SK-N-SH (cell line): ENCODE results near the gene CALML3. TPM values are rescaled to one million over a fixed set of nuclear protein-coding genes. Genes with fewer than 3 reads are reported as not detected.

Experiments used
- CTCF ChIA-PET: fragments of 300-600, 350-600 bp; formaldehyde crosslinking; extraction: SDS; loops from one replicate; lab custom pipeline; 2021; lab: Yijun Ruan, JAX
- POLR2A ChIA-PET: fragments of 350-600 bp; sonication (Branson Sonifier 250); formaldehyde crosslinking; extraction: SDS; loops from one replicate; lab custom pipeline; 2020; ENCODE audit warnings: antibody characterized with exemption, inconsistent platforms; lab: Yijun Ruan, JAX
- DNase-seq: peaks from one replicate; pipeline ENCODE4 v3.0.0; 2012
- H2AFZ ChIP-seq: fragments of 200-600 bp; sonication (generic); 2 replicates; pipeline ENCODE4 v1.8.1; 2016; ENCODE audit warnings: antibody characterized with exemption, mild to moderate bottlenecking, low read depth
- H3F3A ChIP-seq: fragments of 200-600 bp; sonication (generic); replicated peaks from 2 replicates; pipeline ENCODE3; 2016; ENCODE audit warnings: antibody characterized with exemption, mild to moderate bottlenecking; ENCODE audit not compliant: insufficient read depth
- H3K27ac ChIP-seq, 2 experiments: fragments of 200-500 bp in 1 of 2; fragments of 200-600 bp in 1 of 2; sonication (Bioruptor generic) in 1 of 2; sonication (generic), shearing (Covaris generic) in 1 of 2; 2 replicates each; pipeline versions ENCODE4 v1.5.1 to v1.6.1; 2014 to 2016; ENCODE audit warnings: low read depth in 2 of 2, inconsistent platforms in 1 of 2, low read length in 1 of 2, mild to moderate bottlenecking in 1 of 2, mixed read lengths in 1 of 2
- H3K27me3 ChIP-seq: fragments of 200-600 bp; sonication (generic), shearing (Covaris generic); 2 replicates; pipeline ENCODE4 v1.6.1; 2016; ENCODE audit warnings: mixed run types; ENCODE audit not compliant: insufficient read depth
- H3K36me3 ChIP-seq, 2 experiments: fragments of 200-500 bp in 1 of 2; fragments of 200-600 bp in 1 of 2; sonication (Bioruptor generic) in 1 of 2; sonication (generic) in 1 of 2; replicated peaks in 1 of 2; 2 replicates each; pipeline versions ENCODE3 to v1.5.1; 2014 to 2016; ENCODE audit warnings: low read length in 1 of 2, mild to moderate bottlenecking in 1 of 2; ENCODE audit not compliant: insufficient read depth in 2 of 2, control insufficient read depth in 1 of 2
- H3K4me1 ChIP-seq, 2 experiments: fragments of 200-500 bp in 1 of 2; fragments of 200-600 bp in 1 of 2; sonication (Bioruptor generic) in 1 of 2; sonication (generic), shearing (Covaris generic) in 1 of 2; 2 replicates each; pipeline versions ENCODE4 v1.5.1 to v1.6.1; 2014 to 2016; ENCODE audit warnings: low read depth in 1 of 2, low read length in 1 of 2, mixed run types in 1 of 2; ENCODE audit not compliant: insufficient read depth in 2 of 2, control insufficient read depth in 1 of 2
- H3K4me2 ChIP-seq: fragments of 200-600 bp; sonication (generic), shearing (Covaris generic); 2 replicates; pipeline ENCODE4 v1.6.1; 2017; ENCODE audit warnings: mixed run types
- H3K4me3 ChIP-seq, 2 experiments: fragments of 200-500 bp in 1 of 2; fragments of 200-600 bp in 1 of 2; sonication (Bioruptor generic) in 1 of 2; sonication (generic), shearing (Covaris generic) in 1 of 2; 2 replicates each; pipeline versions ENCODE4 v1.5.1 to v1.8.1; 2014 to 2016; ENCODE audit warnings: low read depth in 2 of 2, inconsistent platforms in 1 of 2, low read length in 1 of 2, mild to moderate bottlenecking in 1 of 2, mixed read lengths in 1 of 2, moderate library complexity in 1 of 2
- H3K79me2 ChIP-seq: fragments of 200-600 bp; sonication (generic); 2 replicates; pipeline ENCODE4 v1.8.1; 2017; ENCODE audit warnings: mild to moderate bottlenecking; ENCODE audit not compliant: insufficient read depth
- H3K9ac ChIP-seq: fragments of 200-600 bp; sonication (generic); 2 replicates; pipeline ENCODE4 v1.6.1; 2017; ENCODE audit warnings: mixed run types
- H3K9me2 ChIP-seq: fragments of 200-600 bp; sonication (generic); 2 replicates; pipeline ENCODE4 v1.6.1; 2017; ENCODE audit warnings: mixed run types
- H3K9me3 ChIP-seq: fragments of 200-600 bp; sonication (generic); 2 replicates; pipeline ENCODE4 v1.6.1; 2017; ENCODE audit warnings: mixed run types, mild to moderate bottlenecking, moderate library complexity
- H4K20me1 ChIP-seq: fragments of 200-600 bp; sonication (generic); 2 replicates; pipeline ENCODE4 v1.6.1; 2017; ENCODE audit warnings: mild to moderate bottlenecking, mixed run types; ENCODE audit not compliant: insufficient read depth
- CHD2 ChIP-seq: fragments of 150-350 bp; IDR thresholded peaks from 2 replicates; pipeline ENCODE4 v1.6.1; 2018; ENCODE audit warnings: low read length; ENCODE audit not compliant: partially characterized antibody
- ELF1 ChIP-seq: IDR thresholded peaks from 2 replicates; pipeline ENCODE4 v1.4.0; 2012
- EP300 ChIP-seq, 2 experiments: IDR thresholded peaks; 2 replicates each; pipeline versions ENCODE4 v1.4.0 to v1.6.1; 2012; ENCODE audit warnings: borderline replicate concordance in 1 of 2, low read depth in 1 of 2, low read length in 1 of 2
- FOXJ3 ChIP-seq: sonication (generic); formaldehyde crosslinking; IDR thresholded peaks from 2 replicates; pipeline ENCODE4 v1.5.1; 2020; ENCODE audit warnings: mild to moderate bottlenecking, missing genetic modification reagents
- GATA2 ChIP-seq: sonication (generic); formaldehyde crosslinking; IDR thresholded peaks from 2 replicates; pipeline ENCODE4 v1.5.0; 2020; ENCODE audit warnings: mild to moderate bottlenecking, missing genetic modification reagents
- MXI1 ChIP-seq: IDR thresholded peaks from 2 replicates; pipeline ENCODE4 v1.6.1; 2012; ENCODE audit warnings: mild to moderate bottlenecking, low read depth, low read length, improper control_type of control experiment
- RAD21 ChIP-seq: IDR thresholded peaks from 2 replicates; pipeline ENCODE4 v1.6.1; 2012; ENCODE audit warnings: mild to moderate bottlenecking, low read length
- RFX5 ChIP-seq: IDR thresholded peaks from 2 replicates; pipeline ENCODE4 v1.6.1; 2012; ENCODE audit warnings: mild to moderate bottlenecking, improper control_type of control experiment, low read length
- SIN3A ChIP-seq: IDR thresholded peaks from 2 replicates; pipeline ENCODE4 v1.6.1; 2012; ENCODE audit warnings: low read depth, mild to moderate bottlenecking, low read length, moderate library complexity, borderline replicate concordance
- SMC3 ChIP-seq: IDR thresholded peaks from 2 replicates; pipeline ENCODE4 v1.6.1; 2012; ENCODE audit warnings: low read depth, low read length, improper control_type of control experiment
- TCF12 ChIP-seq: IDR thresholded peaks from 2 replicates; pipeline ENCODE4 v1.4.0; 2012
- WGBS: methylation state at CpG from one replicate; pipeline ENCODE4 v1.1.6; 2017; ENCODE audit warnings: low lambda C conversion rate; 5-methylcytosine and 5-hydroxymethylcytosine counted together
- polyA plus RNA-seq, 3 experiments: library from polyadenylated mRNA; depleted of rRNA; stranded (reverse); fragments of >200 nt; gene quantifications; 2 replicates each; pipeline ENCODE4 v1.2.3, GENCODE V29; 2012
- TF ChIP-seq, protein P1 (sequence below): IDR thresholded peaks from 2 replicates; pipeline ENCODE4 v1.4.0; 2012; ENCODE audit warnings: low read depth, borderline replicate concordance

The CALML3 gene
- polyA plus RNA-seq, 1 of the 3 experiments (the other 2 are of a cell fraction), result not detected

DNA sequence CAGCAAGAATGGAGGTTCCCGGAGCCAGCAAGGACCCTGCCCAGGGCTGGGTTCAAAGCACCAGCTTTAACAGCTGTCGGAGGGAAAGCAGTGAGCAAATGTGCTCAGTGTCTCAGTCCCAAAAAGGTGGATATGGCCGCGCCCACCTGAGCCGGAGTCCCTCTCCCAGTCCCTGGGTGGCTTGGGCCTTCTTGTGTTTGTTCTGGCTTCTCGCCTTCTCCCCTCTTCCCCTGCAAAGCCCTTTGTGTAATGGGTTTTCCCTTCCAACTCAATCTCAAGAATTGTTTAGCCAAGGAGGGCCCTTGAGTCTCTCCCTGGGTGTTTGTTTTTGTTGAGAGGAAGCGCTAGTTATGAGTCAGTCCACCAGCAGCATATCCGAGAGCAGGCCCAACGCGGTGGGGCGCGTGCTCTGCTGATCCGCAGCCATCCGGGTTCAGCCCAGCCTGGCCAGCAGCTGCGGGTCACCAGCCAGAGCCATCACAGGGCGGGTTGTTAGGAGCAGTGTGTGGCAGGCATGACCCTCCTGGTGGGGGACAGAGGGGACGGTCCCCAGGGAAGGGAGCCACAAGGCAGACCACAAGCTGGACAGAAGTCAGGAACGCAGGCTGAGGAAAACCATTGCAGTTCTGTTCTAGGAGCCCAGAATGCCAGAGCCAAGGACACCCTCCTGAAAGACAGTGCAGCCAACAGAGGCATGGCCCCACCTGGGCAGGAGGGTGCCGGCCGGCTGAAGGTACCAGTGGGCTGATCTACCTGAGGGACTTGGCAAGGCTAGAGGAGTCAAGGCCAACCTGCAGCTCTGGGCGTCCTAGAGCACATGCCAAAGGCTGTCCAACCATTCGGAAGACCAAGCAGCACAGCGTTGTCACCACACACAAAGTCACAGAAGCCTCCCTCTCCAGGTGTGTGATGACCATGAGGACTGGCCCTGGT lies 21.3 kb downstream of the CALML3 start:
- WGBS, result 86% methylated on average over 16 of the region's 23 CpGs
- Histone ChIP-seq H3K27ac (no peak overlapping the region), H3K27me3 (no peaks in the 10 kb centered on the region)

DNA sequence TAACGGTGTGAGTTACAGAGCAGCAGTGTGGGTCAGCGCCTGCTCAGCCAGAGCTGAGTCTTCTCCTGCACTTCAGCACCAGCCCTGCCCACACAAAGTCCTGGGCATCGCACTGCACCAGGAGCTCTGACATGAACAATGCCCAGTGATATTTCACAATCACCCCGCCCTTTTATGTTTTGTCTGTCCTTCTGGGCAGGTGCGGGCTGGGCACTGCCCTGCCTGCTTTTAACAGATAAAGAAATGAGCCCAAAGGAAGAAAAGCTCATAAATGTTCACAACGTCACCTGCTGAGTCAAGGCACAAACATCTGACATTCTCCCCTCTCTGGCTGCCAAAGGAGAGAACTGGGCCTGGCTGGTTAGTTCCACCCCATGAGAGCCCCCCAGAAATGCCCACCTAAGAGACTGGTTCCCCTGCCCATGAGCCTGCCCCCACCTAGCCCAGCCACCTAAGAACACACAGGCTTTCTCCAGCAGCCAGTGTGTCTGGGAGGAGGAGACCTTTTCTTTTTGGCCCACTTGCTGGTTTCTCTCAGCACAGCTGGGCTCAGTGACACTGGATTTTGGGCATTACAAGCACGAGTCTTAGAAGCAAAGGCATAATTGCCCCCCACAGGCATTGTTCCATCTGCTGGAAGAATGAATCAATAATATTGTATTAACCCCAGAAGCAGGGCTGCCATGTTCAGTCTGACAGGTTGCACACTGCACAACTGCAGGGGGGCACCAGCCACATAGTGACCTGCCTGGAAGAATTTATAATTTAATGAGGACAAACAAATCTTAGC lies 22.3 kb downstream of the CALML3 start:
- H3K4me2 ChIP-seq, result no peak overlapping the region
- H3K9me2 ChIP-seq, result no peaks in the 10 kb centered on the region
- H3K9ac ChIP-seq, result no peak overlapping the region
- TF ChIP-seq RAD21, result no peak
- no peak for TF ChIP-seq MXI1
- TF ChIP-seq SIN3A, result no peak
- TF ChIP-seq FOXJ3 (CRISPR knock-in tag), result no peak
- no peak for TF ChIP-seq ELF1
- no peak for TF ChIP-seq SMC3
- no peak for TF ChIP-seq GATA2 (CRISPR knock-in tag)
- no peak for TF ChIP-seq EP300 (IDR thresholded peaks at IDR 0.05; ENCODE audit: borderline replicate concordance in 1 of 2, low read depth in 1 of 2, low read length in 1 of 2)
- TF ChIP-seq, protein P1, sequence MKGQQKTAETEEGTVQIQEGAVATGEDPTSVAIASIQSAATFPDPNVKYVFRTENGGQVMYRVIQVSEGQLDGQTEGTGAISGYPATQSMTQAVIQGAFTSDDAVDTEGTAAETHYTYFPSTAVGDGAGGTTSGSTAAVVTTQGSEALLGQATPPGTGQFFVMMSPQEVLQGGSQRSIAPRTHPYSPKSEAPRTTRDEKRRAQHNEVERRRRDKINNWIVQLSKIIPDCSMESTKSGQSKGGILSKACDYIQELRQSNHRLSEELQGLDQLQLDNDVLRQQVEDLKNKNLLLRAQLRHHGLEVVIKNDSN, result no peak
- TF ChIP-seq CHD2, result no peak
- H3K4me1 ChIP-seq, result peaks cover 15 to 20% of the 10 kb centered on the region in 2 experiments; a peak in 2 of 4 replicates
- no peaks in the 10 kb centered on the region for H3K27me3 ChIP-seq
- H3K4me3 ChIP-seq, result no peak overlapping the region
- ChIA-PET POLR2A (no interaction called here), CTCF (interaction anchor here (2.3 kb wide), 1 partner anchor 76 kb away, joined by 7 read pairs; no protein-coding TSS in a partner anchor)
- no peaks in the 10 kb centered on the region for H3K79me2 ChIP-seq
- 77% methylated on average over 6 of the region's 7 CpGs for WGBS
- H3K27ac ChIP-seq, result no peak overlapping the region
- H3K36me3 ChIP-seq, result no peaks in the 10 kb centered on the region
- H4K20me1 ChIP-seq, result no peaks in the 10 kb centered on the region
- DNase-seq, result no peak
- peaks cover 4% of the 10 kb centered on the region for H3F3A ChIP-seq
- 0 out of 2 replicates have a peak, but pooled peaks cover 7% of the 10 kb centered on the region for H3K9me3 ChIP-seq
- H2AFZ ChIP-seq, result no peak overlapping the region

More for the DNA sequence above, 21.3 kb downstream of the CALML3 start:
- POLR2A ChIA-PET, result no interaction called here
- Histone ChIP-seq H2AFZ (no peak overlapping the region), H4K20me1 (no peaks in the 10 kb centered on the region), H3K4me3 (no peak overlapping the region), H3F3A (peaks cover 2% of the 10 kb centered on the region), H3K36me3 (no peaks in the 10 kb centered on the region), H3K4me2 (no peak overlapping the region), H3K9ac (no peak overlapping the region)
- CTCF ChIA-PET, result interaction anchor here (2.3 kb wide), 1 partner anchor 77 kb away, joined by 7 read pairs; no protein-coding TSS in a partner anchor
- no peak for TF ChIP-seq RFX5
- TF ChIP-seq, protein P1, result no peak
- no peak for TF ChIP-seq TCF12
- TF ChIP-seq, all 33 proteins: peak for 0
- H3K9me3 ChIP-seq, result 0 out of 2 replicates have a peak, but pooled peaks cover 16% of the 10 kb centered on the region
- DNase-seq, result no peak
- peaks cover 13 to 15% of the 10 kb centered on the region in 2 experiments; a peak in 2 of 4 replicates for H3K4me1 ChIP-seq
- no peaks in the 10 kb centered on the region for H3K79me2 ChIP-seq
- H3K9me2 ChIP-seq, result no peaks in the 10 kb centered on the region
